ENCODE data around the gene ZFP90. TPM values are rescaled to one million over a fixed set of nuclear protein-coding genes. Genes with fewer than 3 reads are reported as not detected.

Gene ZFP90
- total and polyA plus RNA-seq, 2 experiments from 2014 or later, result 10.9 to 13.4 TPM

GRCh38 chr16:68526143-68526781 is 12.8 kb upstream of the ZFP90 start:
- TF ChIP-seq EZH2 (IDR thresholded peaks at IDR 0.05; ENCODE audit: borderline replicate concordance), result no peak
- TF ChIP-seq EZH2phosphoT487 (IDR thresholded peaks at IDR 0.05; ENCODE audit: low read depth, severe bottlenecking, unreplicated experiment), result no peak
- TF ChIP-seq CTCF (IDR thresholded peaks at IDR 0.05; ENCODE audit: poor library complexity), result no peak
- Histone ChIP-seq H3K4me2 (no peak overlapping the region), H3K9me3 (ENCODE audit: low read depth) (no peaks in the 10 kb centered on the region), H3K36me3 (replicated peaks; ENCODE audit: insufficient read depth, low read depth) (no peaks in the 10 kb centered on the region), H3K27ac (no peak overlapping the region), H3K79me2 (peaks cover 3% of the 10 kb centered on the region), H3K4me3 (no peak overlapping the region), H3K9me2 (replicated peaks; ENCODE audit: insufficient read depth) (no peaks in the 10 kb centered on the region), H3K27me3 (no peaks in the 10 kb centered on the region), H2AFZ (no peak overlapping the region), H3K4me1 (ENCODE audit: insufficient read depth) (no peaks in the 10 kb centered on the region), H4K20me1 (ENCODE audit: insufficient read depth, poor library complexity, severe bottlenecking) (no peaks in the 10 kb centered on the region)
- WGBS (ENCODE audit: low lambda C conversion rate, missing lambda C conversion rate), result 97% methylated on average over 13 of the region's 17 CpGs
- no peak for DNase-seq (ENCODE audit: low spot score)

- Histone ChIP-seq H4K20me1 (ENCODE audit: insufficient read depth, poor library complexity, severe bottlenecking) (no peaks in the 10 kb centered on the region), H3K4me1 (ENCODE audit: insufficient read depth) (no peaks in the 10 kb centered on the region), H3K79me2 (peaks cover 3% of the 10 kb centered on the region), H3K27ac (no peak overlapping the region), H2AFZ (no peak overlapping the region), H3K9me3 (ENCODE audit: low read depth) (no peaks in the 10 kb centered on the region), H3K4me3 (no peak overlapping the region), H3K9me2 (replicated peaks; ENCODE audit: insufficient read depth) (no peaks in the 10 kb centered on the region), H3K27me3 (no peaks in the 10 kb centered on the region), H3K36me3 (replicated peaks; ENCODE audit: insufficient read depth, low read depth) (no peaks in the 10 kb centered on the region), H3K4me2 (no peak overlapping the region)
- DNase-seq (ENCODE audit: low spot score), result no peak
- TF ChIP-seq CTCF (IDR thresholded peaks at IDR 0.05; ENCODE audit: poor library complexity) (no peak), EZH2phosphoT487 (IDR thresholded peaks at IDR 0.05; ENCODE audit: low read depth, severe bottlenecking, unreplicated experiment) (no peak), EZH2 (IDR thresholded peaks at IDR 0.05; ENCODE audit: borderline replicate concordance) (no peak)
- 97% methylated on average over 23 of the region's 29 CpGs for WGBS (ENCODE audit: low lambda C conversion rate, missing lambda C conversion rate)
Measured at GRCh38 chr16:68526782-68527145, 12.3 kb upstream of the ZFP90 start.

- Histone ChIP-seq H3K4me1 (ENCODE audit: insufficient read depth) (no peaks in the 10 kb centered on the region), H3K4me3 (no peak overlapping the region), H3K9me3 (ENCODE audit: low read depth) (no peaks in the 10 kb centered on the region), H3K9me2 (replicated peaks; ENCODE audit: insufficient read depth) (no peaks in the 10 kb centered on the region), H3K79me2 (peaks cover 3% of the 10 kb centered on the region), H2AFZ (no peak overlapping the region), H3K27ac (no peak overlapping the region), H3K27me3 (no peaks in the 10 kb centered on the region), H4K20me1 (ENCODE audit: insufficient read depth, poor library complexity, severe bottlenecking) (no peaks in the 10 kb centered on the region), H3K36me3 (replicated peaks; ENCODE audit: insufficient read depth, low read depth) (no peaks in the 10 kb centered on the region), H3K4me2 (no peak overlapping the region)
- WGBS (ENCODE audit: low lambda C conversion rate, missing lambda C conversion rate), result 49% methylated on average over 2 of the region's 2 CpGs
- TF ChIP-seq EZH2 (IDR thresholded peaks at IDR 0.05; ENCODE audit: borderline replicate concordance), result no peak
- no peak for TF ChIP-seq CTCF (IDR thresholded peaks at IDR 0.05; ENCODE audit: poor library complexity)
- TF ChIP-seq EZH2phosphoT487 (IDR thresholded peaks at IDR 0.05; ENCODE audit: low read depth, severe bottlenecking, unreplicated experiment), result no peak
- no peak for DNase-seq (ENCODE audit: low spot score)
Measured at GRCh38 chr16:68528233-68528632, 10.9 kb upstream of the ZFP90 start.
